HEK293T (cell line): ENCODE results near the gene CDS2.

Experiments
- ARNT ChIP-seq: fragments of 450-650 bp; IDR thresholded peaks from 2 replicates; pipeline ENCODE4 v1.6.1; 2017; ENCODE audit warnings: mild to moderate bottlenecking
- BHLHE40 ChIP-seq: fragments of 450-650 bp; IDR thresholded peaks from 2 replicates; pipeline ENCODE4 v1.6.1; 2016; ENCODE audit warnings: mild to moderate bottlenecking, moderate library complexity, borderline replicate concordance
- ELF4 ChIP-seq: fragments of 450-650 bp; IDR thresholded peaks from 2 replicates; pipeline ENCODE4 v1.6.1; 2017; ENCODE audit warnings: antibody characterized with exemption
- FOXA1 ChIP-seq: fragments of 450-650 bp; IDR thresholded peaks from 2 replicates; pipeline ENCODE4 v1.6.1; 2016; ENCODE audit warnings: mild to moderate bottlenecking
- FOXK2 ChIP-seq: fragments of 450-650 bp; IDR thresholded peaks from 2 replicates; pipeline ENCODE4 v1.6.1; 2016; ENCODE audit warnings: mild to moderate bottlenecking
- FOXM1 ChIP-seq: fragments of 450-650 bp; IDR thresholded peaks from 2 replicates; pipeline ENCODE4 v1.6.1; 2017; ENCODE audit warnings: mild to moderate bottlenecking, borderline replicate concordance
- HDGF ChIP-seq: fragments of 450-650 bp; IDR thresholded peaks from 2 replicates; pipeline ENCODE4 v1.6.1; 2017; ENCODE audit warnings: antibody characterized with exemption, borderline replicate concordance
- L3MBTL2 ChIP-seq: fragments of 450-650 bp; conservative IDR thresholded peaks from 2 replicates; pipeline ENCODE4 v1.6.1; 2016; ENCODE audit warnings: mild to moderate bottlenecking
- LEF1 ChIP-seq: fragments of 450-650 bp; IDR thresholded peaks from 2 replicates; pipeline ENCODE4 v1.6.1; 2017; ENCODE audit warnings: mild to moderate bottlenecking, borderline replicate concordance
- SP1 ChIP-seq: fragments of 450-650 bp; IDR thresholded peaks from 2 replicates; pipeline ENCODE4 v1.6.1; 2017
- SUZ12 ChIP-seq: fragments of 450-650 bp; IDR thresholded peaks from 2 replicates; pipeline ENCODE4 v1.6.1; 2016; ENCODE audit warnings: mild to moderate bottlenecking
- TARDBP ChIP-seq: fragments of 450-650 bp; IDR thresholded peaks from 2 replicates; pipeline ENCODE4 v1.6.1; 2016

DNA sequence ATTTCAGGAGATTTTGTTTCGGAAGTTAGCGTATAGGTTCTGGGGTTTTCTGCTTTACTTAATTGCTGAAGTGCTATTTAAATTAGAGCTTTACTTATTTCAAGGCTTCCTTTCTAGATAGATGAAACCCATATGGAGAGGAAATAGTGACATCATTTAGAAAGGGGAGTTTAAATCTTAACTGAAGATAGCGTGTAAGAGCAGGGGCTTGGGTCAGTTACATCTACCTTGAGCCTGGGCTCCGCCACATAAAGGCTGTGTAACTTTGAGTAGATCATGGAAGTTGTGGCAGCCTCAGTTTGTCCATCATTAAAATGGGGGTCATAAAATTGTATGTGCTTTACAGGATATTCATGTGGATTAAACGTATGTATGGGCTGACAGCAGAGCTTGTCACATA, 4.7 kb downstream of the CDS2 start:
- TF ChIP-seq FOXK2 (no peak), HDGF (no peak), BHLHE40 (no peak), TARDBP (no peak), L3MBTL2 (no peak), FOXA1 (no peak), ARNT (no peak), SUZ12 (no peak), SP1 (no peak), ELF4 (no peak), FOXM1 (no peak), LEF1 (no peak)
